HT-29 (cell line): ENCODE data around the gene ENTPD2. TPM values are rescaled to one million over a fixed set of nuclear protein-coding genes. Genes with fewer than 3 reads are reported as not detected.

Experiments
- DNase-seq: peaks from one replicate; pipeline ENCODE4 v3.0.0-alpha.2; 2015; ENCODE audit warnings: low spot score
- total RNA-seq: library from RNA; depleted of rRNA; stranded (reverse); fragments of >200 nt; shearing (Covaris generic); gene quantifications from 2 replicates; pipeline ENCODE4 v1.2.3, GENCODE V29; 2014

The ENTPD2 gene
- total RNA-seq, 1 experiment from 2014 or later, result 2.7 TPM

DNA sequence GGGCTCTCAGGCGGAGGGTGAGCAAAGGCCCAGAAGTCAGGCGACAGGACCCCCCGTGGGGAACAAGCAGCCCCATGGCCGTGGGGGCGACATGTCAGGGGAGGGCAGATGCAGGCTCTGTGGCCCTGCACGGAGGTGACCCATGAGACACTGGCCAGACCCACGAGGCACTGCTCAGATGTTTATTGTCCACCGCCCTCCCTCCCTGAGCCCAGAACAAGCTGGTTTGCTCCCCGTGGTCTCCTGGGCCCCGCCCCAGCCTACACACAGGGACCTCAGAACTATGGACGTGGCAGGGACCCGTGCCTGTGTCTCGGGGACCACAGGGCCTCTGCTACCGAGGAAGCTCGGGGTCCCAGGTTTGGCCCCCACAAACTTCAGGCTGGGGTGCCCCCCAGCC lies 23.9 kb downstream of the ENTPD2 start:
- no peak for DNase-seq

DNA sequence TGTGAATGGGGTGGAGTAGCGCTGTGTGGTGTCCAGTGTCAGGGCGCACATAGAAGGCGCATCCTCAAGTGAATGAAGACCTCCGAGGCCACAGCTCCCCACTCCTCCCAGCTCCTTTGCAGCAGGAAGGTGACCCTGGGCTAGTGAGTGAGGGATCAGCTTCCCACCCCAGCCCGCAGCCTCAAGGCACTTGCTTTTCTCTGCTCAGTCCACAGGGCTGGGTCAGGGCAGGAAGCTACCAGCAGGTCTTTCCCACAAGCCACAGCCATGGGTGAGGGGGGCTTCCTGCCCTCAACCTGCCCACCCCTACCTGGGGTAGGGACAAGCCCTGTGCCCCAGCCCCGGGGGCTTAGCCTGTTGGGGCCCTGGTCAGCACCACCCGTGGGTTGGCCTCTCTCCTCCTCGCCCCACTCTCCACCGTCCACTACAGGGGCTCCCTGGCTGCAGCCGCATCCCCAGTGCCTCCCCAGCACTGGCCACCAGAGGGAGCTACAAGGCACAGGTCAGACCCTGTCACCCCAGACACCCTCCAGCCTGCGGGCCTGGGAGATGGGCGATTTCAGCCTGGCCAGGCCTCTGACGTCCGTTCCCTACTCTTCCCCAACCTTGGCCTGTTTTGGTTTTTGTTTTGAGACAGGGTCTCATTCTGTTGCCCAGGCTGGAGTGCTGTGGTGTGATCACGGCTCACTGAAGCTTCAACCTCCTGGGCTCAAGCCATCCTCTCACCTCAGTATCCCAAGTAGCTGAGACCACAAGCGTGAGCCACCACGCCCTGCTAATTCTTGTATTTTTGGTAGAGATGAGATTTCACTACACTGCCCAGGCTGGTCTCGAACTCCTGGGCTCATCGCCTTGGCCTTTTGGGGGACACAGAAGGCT lies 24.6 kb downstream of the ENTPD2 start:
- peak; percentile 84 for DNase-seq

DNA sequence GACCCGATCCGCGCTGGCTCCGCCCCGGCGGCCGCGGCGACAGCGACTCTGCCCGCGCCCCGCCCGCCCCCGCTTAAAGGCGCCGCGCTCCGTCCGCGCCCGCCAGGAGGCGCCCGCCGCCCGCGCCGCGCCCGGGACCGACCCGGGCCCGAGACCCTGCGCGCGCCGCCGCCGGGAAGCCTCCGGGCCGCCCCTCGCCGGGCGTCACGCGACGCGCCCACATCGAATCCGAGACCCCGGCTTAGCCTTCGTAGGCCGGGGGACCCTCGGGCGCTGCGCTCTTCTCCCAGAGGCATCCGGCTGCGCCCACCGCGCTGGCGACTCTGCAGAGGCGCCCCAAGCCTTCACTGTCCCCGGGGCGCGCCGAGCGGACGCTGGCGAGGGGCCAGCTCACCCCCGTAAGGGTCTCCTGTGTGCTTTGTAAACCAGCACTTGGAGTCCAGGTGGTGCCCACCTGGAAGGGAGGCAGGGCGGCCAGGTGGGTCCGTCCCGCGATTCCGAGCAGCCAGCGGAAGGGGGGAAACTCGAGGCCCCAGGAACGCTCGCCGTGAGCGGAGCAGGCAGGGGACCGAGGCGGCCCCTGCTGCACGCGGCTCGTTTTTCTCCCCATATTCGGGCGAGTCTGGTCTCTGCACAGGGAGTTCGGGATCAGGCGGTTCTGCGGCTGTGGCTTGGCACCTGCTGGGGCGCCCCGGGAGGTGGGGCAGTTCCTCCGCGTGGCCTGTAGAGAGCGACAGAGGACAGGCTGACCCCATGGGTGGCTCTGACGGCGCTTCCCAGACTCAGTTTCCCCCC lies 25.4 kb downstream of the ENTPD2 start:
- DNase-seq, result peak; percentile 69

DNA sequence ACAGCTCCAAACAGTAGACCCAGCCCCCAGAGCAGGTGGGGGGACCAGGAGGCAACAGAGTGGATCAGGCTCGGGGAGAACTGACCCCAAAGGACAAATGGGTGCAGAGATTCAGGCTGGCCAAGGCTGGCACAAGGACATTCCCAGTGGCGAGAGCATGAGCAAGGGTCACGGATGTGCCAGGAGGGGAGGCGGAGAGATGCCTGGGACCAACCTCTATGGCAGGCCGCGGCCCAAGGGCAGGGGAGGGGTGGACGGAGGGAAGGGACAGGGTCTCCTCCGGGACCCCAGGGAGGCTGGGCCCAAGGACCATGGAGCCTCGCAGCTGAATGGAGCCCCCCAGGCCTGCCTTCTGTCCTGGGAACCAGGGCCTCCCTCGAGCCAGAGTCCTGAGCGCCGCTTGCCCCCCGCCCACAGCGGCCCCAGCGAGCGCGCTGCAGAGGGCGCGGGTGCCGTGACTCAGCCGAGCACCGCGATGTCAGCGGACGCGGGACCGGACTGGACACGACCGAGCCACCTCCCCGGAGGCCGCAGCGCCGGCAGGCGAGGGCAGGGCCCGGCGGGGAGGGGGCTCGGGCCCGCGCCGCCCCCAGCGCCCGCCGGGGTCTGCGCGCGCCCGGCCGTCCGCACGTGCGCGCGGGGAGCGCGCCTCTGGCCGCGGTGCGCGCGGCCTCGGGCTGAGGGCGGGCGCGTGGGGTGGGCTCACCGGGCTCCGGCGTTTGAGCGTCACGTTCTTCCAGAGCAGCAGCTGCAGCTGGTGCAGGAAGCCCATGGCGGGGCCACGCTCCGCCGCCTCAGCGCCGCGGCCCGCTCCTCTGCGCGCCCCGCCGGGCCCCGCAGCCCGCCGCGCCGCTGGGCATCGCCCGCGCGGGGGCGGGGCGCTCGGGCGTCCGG lies 26.2 kb downstream of the ENTPD2 start, which contains the start of gene ABCA2:
Gene ABCA2, minus strand, starts transcription at position 869 of the 894 bp plus-strand sequence. Its CDS starts 97 bp downstream, at position 772.
- peak; percentile 32 for DNase-seq

DNA sequence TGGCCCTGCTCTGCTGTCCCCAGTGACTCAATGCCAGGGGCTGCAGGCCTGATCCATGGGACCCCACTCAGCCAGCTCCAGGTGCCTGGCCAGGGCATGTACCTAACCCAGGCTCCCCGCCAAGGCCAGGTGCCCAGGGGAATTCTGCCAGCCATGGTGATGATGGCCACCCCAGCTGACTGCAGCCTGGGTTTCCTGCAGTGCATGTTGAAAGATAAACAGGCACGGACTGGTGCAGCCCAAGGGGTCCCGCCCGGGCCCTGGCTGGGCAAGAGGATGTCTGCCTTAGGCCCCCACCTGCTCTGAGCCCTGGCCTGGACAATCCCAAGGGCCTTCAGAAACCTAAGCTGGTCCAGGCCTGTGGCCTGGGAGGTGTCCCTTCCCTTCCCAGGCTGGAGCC lies 27.0 kb downstream of the ENTPD2 start:
- DNase-seq, result no peak

DNA sequence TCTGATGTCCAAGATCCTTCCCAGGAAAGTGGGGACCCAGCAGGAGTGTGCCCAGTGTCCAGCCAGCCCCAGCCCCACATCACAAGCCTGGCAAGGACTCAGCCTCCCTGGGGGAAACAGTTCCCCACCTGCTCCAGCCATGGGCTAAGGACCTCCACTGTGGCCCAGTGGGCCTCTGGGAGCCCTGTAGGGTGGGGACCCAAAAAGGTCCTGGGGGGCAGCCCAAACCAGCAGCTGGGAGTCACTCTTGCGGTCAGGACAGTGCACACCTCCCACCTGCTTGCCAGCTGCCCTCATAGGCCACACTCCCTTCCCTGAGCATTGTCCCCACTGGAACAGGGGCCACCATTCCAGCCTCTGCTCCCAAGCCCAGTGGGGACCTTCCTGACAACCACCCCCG lies 27.5 kb downstream of the ENTPD2 start:
- DNase-seq, result no peak

DNA sequence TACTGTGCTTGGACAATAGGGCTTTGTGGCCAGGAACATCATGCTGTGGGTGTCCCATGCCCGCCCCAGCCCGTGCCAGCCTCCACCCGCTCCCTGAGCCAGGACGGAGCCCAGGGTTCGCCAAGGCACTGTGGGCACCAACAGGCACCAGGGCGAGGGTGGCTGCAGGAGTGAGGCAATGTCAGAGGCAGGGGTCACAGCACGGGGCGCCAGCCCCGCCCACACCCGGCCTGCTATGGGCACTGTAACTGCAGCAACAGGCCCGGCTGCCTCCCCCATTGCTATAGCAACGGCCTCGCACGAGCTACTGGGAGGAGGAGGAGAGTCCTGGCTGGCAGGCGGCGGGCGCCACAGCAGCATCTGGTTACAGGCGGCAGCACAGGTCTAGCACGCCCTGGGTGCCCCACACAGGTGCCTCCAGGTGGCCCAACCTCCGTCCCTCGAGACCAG lies 28.3 kb downstream of the ENTPD2 start:
- DNase-seq, result peak; percentile 89

DNA sequence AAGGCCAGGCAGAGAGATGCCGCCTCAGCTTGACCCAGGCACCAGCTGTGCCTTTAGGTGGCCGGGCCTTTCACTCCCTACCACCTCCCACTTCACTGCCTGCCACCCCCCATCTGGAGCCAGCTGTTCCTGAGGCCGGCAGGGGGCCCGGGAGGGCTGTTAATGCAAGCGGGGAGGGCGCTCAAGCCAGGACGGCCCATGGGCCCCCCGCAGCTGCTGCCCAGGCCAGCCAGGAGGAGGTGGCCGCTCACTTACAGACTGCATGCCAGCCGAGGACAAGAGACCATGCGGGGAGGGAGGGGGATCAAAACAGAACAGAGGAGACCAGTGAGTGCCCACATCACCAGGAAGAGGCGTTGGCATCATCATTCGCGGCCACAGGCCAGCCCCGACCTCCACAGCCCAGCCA lies 30.3 kb downstream of the ENTPD2 start:
- DNase-seq, result no peak

DNA sequence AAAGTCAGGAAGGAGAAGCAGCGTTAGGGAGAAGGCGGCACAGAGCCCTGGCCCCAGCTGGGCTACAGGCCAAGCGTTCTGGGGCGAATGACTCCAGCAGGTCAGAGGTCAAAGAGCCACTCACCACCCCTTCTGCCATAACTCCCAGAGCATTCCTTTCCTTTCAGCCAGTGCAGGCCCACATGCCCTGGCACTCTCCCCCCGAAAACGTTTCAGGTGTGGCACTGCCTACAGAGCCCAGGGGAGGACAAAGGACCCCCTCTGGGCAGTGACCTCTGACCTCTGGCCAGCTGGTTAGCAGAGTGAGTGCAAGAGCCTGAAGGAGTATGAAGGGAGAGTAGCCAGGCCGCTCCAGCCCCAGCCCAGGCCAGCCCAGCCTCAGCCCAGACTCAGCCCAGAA lies 30.7 kb downstream of the ENTPD2 start:
- DNase-seq, result peak; percentile 57

DNA sequence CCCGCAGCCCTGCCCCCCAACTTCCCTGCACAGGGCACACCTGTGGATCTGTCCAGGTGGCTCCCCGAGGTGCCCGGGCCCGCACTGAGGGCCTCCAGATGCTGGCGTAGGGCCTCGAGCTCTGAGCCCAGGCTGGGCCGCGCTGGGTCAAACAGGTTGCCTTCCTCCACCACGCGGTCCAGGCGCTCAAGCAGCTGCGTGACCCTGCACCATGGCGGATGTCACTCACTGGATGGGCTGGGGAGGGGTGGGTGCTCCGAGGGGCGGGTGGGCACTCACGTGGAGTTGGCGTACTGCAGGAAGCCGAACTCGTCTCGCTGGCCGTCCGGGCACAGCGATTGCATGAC lies 31.2 kb downstream of the ENTPD2 start:
- no peak for DNase-seq

DNA sequence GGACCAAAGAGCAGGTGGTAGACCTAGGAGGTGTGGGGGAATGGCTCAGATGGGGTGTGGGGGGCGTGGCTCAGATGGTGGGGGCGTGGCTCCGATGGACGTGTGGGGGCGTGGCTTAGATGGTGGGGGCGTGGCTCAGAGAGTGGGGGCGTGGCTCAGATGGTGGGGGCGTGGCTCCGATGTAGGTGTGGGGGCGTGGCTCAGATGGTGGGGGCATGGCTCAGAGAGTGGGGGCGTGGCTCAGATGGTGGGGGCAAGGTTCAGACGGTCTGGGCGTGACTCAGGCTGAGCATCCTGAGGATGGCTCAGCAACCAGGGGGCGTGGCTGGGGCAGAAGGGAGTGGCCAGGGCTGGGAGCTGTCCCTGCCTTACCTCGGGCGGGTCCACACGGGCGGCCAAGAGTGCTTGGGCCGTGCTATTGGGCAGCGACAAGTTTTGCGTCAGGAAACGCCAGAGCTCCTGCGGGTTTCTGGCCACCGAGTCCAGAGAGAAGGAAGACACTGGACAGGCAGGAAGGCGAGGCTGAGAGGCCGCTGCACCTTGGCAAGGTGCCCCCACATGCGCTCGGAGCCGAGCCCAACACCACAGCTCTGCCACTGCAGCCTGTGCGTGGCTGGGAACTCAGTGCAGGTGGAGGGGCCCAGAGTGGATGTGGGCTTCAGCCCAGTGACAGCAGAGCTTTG lies 31.7 kb downstream of the ENTPD2 start:
- peak; percentile 96 for DNase-seq

DNA sequence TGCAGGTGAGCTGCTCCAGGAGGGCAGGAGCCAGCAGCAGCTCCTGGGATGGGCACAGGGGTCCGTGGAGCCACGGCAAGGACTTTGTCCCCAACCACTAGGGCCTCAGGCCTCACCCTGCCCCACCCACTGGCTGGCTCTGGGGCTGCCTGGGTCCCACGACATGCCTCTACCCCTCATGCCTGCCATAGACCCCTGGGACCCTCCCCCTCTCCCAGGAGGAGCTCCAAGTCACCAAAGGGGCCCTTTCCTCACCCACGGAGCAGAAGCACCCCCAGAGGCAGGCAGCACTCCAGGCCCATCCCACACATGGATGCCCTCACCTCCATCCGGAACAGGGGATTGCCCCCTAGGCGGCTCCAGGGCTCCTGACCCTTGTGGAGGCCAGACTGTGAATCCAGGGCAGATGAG lies 32.3 kb downstream of the ENTPD2 start:
- no peak for DNase-seq

DNA sequence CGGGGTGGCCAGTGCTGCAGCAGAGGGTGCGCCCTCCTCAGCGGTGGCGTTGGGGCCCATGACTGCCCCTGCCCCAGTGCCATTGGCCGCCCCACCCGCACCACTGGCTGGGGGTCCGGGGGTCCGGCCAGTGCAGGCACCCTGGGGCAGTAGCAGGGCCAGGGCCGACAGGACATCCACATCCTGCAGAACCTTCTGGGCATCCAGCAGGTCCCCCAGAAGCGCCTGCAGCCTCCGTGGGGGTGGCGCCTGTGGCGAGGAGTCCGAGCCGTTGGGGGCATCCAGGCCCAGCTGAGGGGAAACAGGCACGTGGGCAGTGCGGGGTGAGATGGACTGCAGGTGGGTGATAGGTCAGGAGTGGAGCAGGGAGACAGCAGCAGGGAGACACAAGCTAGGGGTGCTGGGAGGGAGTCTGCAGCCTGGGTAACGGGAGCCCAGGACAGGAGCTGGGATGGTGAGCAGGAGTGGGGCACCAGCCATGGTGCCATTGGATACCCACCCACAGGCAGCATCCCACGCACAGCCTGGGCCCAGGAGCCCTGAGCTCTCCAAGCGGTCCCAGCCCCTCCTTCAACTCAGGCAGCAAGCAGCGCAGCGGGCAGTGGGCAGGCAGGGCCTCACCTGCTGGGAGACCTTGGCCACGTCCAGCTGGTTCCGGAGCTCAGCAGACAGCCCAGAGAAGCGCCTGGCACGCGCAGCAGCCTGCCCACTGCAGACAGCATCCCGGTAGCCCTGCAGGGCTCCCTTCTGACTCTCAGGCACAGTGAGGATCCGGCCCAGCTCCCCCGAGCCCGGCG lies 32.9 kb downstream of the ENTPD2 start:
- no peak for DNase-seq

DNA sequence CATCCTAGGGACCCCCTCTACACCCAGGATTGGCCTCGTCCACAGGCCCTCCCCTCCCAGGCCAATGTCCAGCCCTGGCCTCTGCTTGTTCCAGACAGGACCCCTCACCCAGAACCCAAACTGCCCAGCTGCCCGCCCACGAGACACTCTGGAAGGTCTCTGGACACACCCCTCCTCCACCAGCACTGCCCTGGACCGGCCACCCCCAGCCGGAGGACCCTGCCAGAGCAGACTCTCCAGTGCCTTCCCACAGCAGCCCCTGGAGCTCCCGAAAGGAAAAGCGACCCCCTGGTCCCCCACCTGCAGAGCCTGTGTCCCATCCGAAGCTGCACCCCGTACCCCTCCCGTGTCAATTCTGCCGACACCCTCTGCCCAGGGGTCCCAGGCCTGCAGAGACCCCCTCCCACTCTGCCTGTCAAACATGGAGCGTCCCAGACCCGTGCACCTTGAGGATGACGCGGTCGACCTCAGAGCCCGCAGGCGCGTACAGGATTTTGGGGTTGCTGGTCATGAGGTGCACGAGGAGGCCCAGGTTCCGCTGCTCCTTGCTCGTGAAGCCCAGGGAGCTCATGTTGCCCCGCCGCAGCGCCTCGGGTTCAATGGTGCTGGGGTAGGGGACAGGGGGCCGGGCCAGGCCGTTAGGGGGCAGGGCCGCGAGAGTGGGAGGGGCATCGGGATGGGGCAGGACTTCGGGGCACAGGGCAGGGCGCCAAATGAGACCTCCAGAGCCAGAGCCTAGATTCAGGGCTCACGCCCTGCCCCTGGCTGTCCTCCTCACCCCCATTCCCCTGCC lies 33.8 kb downstream of the ENTPD2 start:
- no peak for DNase-seq

DNA sequence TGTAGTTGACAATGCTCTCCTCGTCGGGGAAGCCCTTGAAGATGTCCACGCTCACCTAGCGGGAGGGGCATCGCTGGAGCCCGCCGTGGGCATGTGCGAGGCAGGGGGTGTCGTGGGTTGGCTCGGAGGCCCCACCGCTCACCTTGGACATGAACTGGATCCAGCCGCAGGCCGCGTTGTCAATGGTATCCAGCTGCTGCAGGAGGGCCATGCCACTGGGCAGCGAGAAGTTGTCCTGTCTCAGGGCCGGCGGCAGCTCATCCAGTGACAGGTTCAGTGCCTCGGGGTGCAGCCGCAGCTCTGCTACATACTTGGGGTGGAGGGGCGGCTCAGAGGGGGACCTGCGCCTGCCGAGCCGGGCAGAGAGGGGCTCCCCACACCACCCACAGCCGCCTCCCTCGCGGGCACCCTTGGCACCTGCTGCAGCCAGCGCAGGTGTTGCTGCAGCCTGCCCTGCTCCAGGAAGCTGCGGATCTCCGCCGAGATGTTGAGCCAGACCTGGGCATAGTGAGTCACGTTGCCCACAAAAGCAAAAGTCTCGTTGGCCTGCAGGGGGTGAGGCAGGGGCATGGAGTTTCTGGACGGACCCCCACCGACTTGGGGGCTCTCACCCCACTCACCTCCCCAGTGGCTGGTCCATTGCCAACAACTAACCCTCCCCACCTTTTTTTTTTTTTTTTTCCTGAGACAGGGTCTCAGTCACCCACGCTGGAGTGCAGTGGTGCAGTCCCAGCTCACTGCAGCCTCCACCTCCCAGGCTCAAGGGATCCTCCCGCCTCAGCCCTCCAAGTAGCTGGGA lies 34.9 kb downstream of the ENTPD2 start:
- DNase-seq, result no peak

DNA sequence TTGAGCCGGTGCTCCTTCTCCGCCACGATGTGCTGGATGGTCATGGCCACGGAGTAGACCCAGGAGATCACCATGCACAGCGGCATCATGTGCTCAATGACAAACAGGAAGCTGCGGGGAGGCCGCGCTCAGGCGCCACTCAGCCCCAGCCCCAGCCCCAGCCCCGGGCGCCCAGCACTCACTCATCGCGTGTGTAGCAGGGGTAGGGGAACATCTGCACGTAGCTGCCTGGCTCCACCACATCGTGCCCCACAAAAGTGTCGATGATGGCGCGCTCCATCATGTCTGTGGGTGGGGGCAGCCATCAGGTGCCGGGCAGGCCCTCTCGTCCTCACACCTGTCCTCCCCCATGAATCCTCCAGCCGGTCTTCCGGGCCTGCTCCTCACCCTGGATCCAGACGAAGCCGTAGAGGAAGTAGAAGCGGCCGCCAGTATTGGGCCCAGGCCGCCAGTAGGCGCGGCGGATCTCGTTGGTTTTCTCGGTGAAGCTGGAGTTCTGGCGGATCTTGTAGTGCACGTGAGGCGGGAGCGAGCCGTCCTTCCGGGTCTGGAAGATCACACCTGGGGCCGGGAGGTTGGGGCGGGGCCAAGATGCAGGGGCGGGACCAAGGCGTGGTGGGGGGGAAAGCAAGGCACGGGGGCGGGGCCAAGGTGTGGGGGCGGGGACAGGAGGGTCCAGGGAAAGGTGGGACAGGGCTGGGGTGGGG lies 35.9 kb downstream of the ENTPD2 start:
- no peak for DNase-seq

DNA sequence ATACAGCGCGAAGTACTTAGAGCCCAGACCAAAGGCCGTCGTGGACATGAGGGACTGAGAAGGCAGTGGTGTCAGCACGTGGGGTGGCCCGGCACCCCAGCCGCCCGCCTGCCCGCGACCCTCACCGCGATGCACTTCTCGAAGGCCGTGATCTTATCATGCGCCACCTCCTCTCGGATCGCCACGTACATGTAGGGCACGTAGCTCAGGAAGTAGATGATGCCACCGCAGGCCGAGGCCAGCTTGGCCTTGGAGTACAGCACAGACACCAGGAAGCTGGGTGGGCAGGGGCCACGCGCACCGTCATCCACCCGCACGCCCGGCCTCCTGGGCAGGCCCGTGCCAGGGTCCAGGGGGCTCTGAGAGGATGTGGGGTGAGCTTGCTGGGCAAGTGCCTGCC lies 36.8 kb downstream of the ENTPD2 start:
- no peak for DNase-seq

DNA sequence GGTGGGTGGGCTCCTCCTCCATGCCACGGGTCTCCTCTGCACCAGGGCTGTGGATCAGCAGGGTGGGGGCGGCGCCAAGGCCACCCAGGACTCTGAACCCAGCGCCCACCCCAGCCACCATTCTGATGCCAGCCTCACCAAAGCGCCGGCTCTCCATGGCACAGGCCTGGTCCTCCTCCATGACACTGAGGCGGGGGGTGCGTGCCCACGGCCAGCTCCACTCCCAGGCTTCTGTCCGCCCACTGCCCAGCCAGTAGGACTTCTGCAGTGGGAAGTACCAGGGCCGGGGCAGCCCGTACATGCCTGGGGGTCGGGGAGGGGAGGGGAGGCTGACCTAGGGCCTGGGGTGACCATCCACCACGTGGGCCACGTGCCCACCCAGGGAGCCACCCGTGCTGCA lies 37.4 kb downstream of the ENTPD2 start:
- no peak for DNase-seq
